HFF-Myc (cell line): ENCODE measurements around the gene PRKAR1B.

Experiments
- DNase-seq: peaks from one replicate; pipeline ENCODE4 v3.0.0-alpha.2; 2011; ENCODE audit warnings: low read depth; ENCODE audit errors: extremely low read depth
- H3K4me3 ChIP-seq: replicated peaks from 2 replicates; pipeline ENCODE4 v1.5.1; 2011; ENCODE audit warnings: low read depth, mild to moderate bottlenecking, control low read depth, low read length
- TF ChIP-seq, protein P1 (sequence below): IDR thresholded peaks from 2 replicates; pipeline ENCODE4 v1.5.1; 2012; ENCODE audit warnings: mild to moderate bottlenecking, low read depth, low read length, control low read depth; ENCODE audit errors: missing control alignments

PRKAR1B gene

DNA sequence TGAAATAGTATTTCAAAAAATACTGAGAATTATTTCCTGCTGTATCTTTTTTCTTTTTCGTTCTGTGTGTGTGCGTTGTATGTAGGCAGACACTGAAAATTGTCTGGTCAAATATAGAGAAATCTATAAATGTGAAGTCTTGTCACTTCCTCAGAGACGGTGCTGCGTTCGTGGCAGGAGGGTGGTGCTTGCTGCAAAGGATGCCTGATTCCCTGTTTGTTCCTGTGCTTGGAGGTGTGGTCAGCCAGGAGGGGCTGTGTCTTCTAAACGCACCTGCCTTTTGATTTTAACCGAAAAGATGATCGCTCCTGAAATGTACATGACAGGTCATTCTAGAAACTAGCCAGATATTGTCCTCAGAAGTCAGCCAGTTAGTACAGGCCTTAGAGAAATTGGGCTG is 32.5 kb upstream of the PRKAR1B start:
- no peak for DNase-seq
- TF ChIP-seq, protein P1, sequence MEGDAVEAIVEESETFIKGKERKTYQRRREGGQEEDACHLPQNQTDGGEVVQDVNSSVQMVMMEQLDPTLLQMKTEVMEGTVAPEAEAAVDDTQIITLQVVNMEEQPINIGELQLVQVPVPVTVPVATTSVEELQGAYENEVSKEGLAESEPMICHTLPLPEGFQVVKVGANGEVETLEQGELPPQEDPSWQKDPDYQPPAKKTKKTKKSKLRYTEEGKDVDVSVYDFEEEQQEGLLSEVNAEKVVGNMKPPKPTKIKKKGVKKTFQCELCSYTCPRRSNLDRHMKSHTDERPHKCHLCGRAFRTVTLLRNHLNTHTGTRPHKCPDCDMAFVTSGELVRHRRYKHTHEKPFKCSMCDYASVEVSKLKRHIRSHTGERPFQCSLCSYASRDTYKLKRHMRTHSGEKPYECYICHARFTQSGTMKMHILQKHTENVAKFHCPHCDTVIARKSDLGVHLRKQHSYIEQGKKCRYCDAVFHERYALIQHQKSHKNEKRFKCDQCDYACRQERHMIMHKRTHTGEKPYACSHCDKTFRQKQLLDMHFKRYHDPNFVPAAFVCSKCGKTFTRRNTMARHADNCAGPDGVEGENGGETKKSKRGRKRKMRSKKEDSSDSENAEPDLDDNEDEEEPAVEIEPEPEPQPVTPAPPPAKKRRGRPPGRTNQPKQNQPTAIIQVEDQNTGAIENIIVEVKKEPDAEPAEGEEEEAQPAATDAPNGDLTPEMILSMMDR: no peak
- no peak overlapping the region for H3K4me3 ChIP-seq

DNA sequence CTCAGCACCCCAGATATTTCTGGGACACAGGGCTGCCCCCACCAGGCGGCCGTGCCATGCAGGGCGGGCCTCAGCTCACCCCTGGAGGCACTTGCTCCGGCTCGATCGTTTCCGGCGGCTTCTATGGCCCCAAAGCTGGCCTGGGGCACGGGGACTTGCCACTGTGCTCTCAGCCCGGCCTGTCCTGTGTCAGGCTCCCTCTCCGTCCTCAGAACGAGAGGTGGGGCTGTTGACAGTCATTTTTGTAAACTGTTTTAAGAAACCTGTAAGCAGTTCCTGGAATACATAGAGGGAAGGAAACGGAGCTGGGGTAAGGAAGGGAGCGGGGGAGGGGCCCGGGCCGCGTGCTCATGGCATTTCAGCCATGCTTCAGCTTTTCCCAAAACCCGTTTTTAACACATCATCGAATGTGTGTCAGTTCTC is 30.7 kb upstream of the PRKAR1B start:
- TF ChIP-seq, protein P1: no peak
- DNase-seq: no peak
- no peak overlapping the region for H3K4me3 ChIP-seq

DNA sequence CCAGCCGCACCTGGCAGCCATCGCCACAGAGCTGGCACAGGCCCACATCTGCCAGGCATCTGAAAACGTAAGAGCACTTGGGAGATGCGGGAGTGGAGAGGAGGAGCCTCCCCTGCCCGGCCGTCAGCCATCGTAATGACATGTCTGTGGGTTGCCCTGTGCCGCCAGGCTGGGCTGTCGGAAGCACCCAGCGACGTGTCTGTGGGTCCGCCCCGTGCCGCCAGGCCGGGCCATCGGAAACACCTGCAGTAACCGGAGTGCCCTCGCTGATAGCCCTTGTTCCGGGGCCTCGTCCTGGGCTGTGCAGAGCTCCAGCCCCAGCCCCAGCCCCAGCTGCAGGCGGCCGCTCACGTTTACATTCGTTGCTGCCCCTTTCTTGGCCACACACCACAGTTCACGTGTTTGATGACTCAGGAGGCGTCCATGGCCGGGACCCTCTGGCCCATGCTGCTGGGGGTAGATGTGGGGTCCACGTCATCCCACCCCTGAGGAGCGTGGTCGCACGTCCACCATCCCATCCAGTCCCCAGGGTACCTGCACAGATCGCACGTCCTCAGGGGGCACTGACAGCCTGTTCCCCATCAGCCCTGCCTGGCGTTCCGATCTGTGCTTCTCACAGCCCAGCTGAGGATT is 30.0 kb upstream of the PRKAR1B start:
- TF ChIP-seq, protein P1: no peak
- no peak for DNase-seq
- no peak overlapping the region for H3K4me3 ChIP-seq

DNA sequence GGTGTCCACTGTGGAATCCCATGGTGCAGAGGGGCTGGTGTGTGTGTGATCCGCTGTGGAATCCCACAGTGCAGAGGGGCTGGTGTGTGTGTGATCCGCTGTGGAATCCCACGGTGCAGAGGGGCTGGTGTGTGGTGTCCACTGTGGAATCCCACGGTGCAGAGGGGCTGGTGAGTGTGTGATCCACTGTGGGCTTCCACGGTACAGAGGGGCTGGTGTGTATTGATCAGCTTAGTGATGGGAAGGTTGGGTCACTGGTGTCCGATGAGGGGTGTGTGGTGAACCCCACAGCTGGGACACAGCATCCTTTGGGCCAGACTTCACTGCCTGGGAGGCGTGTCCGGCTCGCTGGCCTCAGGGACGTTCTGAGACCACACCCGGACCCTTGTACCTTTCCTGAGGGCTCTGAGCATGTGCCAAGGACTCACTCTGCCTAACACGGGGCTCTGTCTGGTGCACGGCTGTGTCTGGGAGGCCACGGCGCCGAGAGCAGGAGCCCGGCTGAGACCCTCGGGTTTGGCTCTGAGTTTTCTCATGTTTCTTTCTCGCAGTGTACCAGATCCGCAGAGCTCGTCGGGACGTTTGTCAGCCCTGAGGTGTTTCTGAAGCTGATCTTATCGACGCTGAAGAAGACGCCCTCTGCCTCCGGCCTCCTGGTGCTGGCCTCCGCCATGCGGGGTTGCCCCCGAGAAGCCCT is 29.3 kb upstream of the PRKAR1B start:
- no peak overlapping the region for H3K4me3 ChIP-seq
- TF ChIP-seq, protein P1: no peak
- no peak for DNase-seq

DNA sequence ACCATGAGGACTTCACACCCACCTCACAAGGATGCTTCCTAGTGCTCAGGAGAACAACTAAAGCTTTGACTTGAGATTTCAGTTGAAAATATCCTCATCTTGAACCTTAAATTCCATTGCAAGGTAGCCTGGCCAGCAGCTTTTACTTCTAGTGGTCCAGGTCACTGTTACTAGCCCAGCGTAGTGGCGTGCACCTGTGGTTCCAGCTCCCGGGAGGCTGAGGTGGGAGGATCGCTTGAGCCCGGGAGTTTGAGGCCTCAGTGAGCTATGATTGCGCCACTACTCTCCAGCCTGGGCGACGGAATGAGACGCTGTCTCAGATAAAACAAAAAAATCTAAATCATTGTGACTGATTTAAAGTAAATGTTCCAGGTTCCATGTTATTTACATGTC is 28.3 kb upstream of the PRKAR1B start:
- TF ChIP-seq, protein P1: no peak
- no peak for DNase-seq
- H3K4me3 ChIP-seq: no peak overlapping the region

DNA sequence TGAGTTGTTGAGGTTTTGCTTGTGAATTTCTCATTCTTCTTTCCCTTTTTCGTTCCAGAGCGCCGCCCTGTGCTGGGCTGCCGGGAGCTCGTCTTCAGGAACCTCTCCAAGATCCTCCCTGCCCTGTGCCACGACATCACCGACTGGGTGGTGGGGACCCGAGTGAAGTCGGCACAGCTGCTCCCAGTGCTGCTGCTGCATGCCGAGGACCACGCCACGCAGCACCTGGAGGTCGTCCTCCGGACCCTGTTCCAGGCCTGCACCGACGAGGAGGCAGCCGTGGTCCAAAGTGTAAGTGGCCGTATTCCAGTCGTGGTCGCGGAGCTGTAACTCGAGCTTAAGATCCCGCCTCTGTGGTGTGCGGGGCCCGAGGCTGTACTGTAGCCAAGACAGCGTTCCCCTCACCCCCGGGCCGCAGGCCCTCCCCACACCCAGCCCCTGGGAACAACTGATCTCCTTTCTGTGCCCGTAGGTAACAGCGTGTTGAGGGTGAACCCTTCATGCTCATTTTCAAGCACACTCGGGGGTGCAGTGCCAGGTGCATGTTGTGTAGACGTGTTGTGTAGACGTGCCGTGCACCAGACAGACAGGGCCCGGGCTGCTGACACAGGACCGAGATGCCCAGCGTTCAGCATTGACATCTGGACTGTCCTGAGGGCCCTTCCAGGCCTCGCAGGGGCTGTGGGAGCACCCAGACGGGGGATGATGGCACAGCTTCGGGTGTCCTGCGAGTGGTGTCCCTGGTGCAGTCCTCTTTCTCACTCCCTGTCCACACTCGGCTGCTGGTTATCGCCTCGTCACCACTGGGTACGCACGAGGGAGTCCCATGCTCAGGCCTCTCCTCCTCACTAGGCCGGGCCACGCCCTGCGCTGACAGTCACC is 27.7 kb upstream of the PRKAR1B start:
- TF ChIP-seq, protein P1: no peak
- no peak overlapping the region for H3K4me3 ChIP-seq
- no peak for DNase-seq
